Suppressor macrophage (primary cell): ENCODE data around the gene FN3KRP.
"Not testable (repeated sequence)": the region's sequence is repeated elsewhere in the genome, so short reads cannot be mapped to it uniquely, and the experiment has no call there.

ENCODE experiments used
- DNase-seq, 4 experiments: peaks; one replicate each; pipeline ENCODE4 v3.0.0-alpha.2; 2020 to 2022

Gene FN3KRP

DNA sequence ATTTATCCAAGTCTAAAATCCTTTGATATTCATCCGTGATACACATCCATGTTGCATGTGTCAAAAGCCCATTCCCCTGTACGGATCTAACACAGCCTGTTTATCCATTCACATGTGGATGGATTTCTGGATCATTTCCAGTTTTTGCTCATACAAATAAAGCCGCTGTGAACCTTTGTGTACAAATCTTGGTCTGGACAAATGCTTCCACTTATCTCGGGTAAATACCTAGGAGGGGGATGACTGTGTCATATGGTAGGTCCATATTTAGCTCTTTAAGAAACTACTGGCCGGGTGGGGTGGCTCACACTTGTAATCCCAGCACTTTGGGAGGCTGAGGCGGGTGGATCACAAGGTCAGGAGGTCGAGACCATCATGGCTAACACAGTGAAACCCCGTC is 29.0 kb downstream of the FN3KRP start:
- no peak for DNase-seq

DNA sequence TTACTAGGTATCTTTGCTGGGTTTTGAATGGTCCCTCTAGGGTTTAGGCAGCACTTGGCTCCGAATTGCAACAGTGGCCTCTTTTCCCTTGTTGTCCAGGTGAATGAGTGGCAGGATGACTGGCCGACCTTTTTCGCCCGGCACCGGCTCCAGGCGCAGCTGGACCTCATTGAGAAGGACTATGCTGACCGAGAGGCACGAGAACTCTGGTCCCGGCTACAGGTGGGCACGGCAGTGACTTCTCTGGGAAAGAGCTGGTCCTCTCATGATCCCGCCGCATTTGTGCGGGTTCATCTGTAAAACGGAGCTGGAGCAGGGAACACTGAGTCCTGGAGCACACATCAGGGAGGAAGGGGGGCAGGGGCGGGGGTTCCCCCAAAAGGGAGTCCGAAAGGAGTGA is 32.2 kb downstream of the FN3KRP start:
- no peak for DNase-seq

DNA sequence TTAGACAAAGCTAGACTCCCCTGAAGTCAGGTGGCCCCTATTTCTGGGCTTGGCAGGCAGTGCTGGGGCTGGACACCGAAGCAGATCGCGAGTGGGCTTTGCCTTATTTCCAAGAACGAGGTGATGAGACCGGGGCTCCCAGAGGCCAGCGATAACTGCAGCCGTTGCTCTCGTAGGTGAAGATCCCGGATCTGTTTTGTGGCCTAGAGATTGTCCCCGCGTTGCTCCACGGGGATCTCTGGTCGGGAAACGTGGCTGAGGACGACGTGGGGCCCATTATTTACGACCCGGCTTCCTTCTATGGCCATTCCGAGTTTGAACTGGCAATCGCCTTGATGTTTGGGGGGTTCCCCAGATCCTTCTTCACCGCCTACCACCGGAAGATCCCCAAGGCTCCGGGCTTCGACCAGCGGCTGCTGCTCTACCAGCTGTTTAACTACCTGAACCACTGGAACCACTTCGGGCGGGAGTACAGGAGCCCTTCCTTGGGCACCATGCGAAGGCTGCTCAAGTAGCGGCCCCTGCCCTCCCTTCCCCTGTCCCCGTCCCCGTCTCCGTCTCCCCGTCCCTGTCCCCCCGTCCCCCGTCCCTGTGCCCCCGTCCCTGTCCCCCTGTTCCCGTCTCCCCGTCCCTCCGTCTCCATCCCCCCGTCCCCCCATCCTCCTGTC is 33.9 kb downstream of the FN3KRP start:
- no peak for DNase-seq

DNA sequence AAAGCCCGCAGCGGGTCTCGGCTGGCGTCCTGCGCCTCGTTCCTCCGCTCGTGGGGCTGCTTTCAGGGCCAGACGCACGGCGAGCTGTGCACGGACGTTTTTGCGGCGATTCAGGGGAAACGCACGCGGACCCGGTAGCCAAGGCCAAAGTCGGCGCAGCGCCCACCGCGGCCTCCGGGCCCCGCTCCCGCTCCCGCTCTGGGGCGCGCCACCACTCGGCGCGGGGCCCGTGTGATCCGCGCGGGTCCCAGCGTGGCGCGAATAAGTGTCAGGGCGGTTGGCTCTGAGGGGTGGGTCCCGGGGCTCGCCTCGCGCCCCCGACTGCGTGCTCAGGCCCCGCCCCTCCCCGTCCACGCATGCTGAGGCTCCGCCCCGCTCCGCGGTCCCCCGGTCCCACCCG is 34.7 kb downstream of the FN3KRP start:
- DNase-seq: no peak

DNA sequence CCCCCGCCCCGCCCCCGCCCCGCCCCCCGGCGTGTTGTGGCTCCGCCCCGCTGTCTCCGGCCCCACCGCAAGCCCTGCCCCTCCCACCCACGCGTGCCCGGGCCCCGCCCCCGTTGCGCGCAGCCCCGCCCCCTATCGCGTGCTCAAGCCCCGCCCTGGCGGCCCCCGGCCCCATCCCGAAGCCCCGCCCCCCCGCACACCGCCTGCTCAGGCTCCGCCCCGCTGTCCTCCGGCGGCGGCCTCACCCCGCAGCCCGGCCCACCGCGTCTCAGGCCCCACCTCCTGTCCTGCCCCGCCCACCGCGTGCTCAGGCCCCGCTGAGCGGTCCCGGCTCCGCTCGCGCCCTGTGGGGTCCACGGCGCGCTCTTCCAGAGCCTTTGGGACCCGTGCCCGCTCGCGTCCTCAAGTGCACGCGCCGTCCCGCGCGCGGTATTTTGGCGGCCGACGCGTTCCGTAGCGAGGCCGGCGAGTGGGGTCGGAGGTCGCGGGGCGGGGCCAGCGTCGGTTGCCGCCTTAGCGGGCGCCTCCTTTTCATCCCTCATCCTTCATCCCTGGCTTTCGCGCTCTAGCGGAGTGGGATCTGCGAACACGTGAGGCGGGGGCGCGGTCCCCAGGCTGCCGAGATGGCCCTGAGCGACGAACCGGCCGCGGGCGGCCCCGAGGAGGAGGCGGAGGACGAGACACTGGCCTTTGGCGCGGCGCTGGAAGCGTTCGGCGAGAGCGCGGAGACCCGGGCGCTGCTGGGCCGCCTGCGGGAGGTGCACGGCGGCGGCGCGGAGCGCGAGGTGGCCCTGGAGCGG is 35.3 kb downstream of the FN3KRP start, which contains the start of gene TBCD:
Gene TBCD (plus strand): TSS at position 495 of the 800 bp plus-strand sequence. CDS start 129 bp downstream, at position 624.
- DNase-seq: peak; percentile 88 to 98 (median 92)

DNA sequence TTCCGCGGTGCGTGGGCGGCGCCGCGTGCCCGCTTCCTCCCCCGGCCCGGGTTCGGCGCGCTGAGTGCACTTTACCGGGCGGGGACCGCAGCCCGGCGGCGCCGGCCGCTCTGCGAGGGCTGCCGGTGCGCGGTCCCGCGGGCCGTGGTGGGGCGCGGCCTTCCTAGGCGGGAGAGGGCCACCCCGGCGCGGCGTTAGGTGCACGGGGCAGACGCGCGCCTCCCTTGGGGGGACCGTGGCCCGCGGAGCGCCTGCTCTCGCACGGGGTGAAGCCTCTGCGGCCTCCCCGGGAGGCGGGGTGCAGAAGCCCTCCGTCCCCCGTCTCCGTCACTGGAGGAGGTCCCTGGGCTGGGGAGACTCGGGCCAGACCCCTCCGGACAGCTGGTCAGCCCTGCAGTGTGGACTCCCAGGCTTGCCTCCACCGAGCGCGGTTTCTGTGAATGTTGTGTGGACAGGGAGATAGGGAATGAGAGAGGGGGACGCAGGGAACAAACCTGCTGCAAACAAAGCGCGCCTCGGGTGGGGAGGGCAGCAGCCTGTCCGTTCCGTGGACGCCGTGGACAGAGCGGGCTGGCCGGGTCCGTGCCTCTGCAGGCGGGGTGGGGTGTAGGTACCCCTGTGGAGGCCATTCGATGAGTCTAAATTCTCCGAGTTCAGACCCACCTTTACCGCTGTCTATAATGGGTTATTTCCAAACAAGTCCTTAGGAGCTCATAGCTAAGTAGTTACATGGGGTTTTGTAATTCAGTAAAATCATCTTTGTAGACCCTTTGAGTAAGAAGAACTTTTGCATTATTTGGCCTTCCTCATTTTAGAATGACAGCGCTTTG is 36.1 kb downstream of the FN3KRP start:
- peak in 2 of 4 experiments; percentile 31 to 72 for DNase-seq

DNA sequence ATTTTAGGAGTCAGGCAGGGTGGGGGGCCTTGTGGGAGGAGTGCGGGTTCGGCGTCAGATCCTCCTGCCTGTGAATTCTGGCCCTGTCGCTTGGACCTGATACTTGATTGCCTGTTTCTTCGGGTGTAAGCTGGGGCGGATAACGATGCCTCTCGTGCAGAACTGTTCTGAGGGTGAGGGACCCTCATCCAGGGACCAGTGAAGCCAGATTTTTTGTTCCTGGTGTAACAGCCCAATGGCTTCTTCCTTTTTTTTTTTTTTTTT is 36.6 kb downstream of the FN3KRP start:
- peak in 1 of 4 experiments; percentile 22 for DNase-seq

DNA sequence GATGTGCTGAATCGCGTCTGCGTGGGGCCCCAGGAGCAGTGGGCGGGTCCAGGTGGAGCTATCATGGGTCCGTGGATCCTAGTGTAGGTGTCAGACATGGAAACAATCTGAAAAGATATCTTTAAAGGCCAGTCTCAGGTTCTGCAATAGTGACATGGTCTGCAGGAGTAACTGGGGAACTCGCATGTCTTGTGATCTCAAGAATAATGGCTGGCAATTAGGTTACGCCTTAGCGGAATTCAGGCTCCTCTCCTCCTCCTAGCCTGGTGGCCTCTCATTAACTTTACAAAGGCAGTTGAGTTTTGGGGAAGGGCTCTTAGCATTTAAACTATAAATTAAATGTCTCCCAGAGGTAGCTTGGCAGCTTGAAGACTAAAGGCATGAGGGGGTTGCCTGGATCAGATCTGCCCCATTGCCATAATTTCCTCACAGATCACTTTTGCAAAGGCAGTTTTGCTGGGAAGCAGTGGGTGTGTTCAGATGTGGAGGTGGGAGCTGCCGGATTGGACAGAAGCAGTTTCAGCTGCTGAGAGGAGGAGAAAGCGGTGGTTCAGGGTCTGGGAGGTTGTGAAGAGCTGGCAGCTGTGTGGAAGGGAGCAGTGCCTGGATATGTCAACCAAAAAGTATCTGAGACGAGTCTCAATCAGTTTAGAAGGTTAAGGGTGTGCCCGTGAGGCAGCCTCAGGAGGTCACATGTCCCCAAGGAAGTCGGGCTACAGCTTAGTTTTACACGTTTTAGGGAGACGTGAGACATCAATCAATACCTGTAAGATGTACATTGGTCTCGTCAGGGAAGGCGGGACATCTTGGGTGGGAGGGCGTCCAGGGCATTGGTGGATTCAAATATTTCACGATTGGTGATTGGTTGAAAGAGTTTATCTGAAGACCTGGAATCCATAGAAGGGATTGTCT is 38.0 kb downstream of the FN3KRP start:
- no peak for DNase-seq

DNA sequence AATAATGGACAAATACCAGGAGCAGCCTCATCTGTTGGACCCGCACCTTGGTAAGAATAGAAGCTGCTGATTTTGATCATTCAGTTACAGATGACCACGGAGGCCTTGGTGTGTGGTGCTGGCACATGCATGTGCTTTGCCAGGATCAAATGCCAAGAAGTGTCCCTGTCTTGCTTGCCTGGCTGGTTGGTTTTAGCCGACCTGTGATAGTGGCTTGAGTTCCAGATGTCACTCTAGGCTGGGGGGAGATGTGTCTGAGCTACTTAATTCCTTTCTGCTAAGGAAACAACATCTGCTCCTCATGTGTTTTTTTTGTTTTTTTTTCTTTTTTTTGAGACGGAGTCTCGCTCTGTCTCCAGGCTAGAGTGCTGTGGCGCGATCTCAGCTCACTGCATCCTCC is 39.7 kb downstream of the FN3KRP start:
- DNase-seq: no peak

DNA sequence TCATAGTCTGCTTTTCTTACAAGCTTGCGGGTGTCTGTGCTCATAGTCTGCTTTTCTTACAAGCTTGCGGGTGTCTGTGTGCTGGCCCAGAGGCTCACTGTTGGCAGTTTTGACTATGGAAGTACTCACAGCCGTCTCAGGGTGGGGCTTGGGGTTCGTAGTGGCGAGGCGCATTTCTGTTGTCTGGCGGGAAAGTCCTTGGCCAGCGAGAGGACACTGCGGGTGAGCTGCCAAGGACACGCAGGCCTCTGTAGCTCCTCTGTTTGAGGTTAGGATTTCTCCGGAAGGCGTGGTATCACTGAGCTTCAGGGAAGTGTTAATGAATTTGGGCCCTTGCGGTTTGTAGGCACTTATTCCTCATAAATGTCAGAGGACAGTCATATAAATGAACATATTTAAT is 48.9 kb downstream of the FN3KRP start:
- no peak for DNase-seq

DNA sequence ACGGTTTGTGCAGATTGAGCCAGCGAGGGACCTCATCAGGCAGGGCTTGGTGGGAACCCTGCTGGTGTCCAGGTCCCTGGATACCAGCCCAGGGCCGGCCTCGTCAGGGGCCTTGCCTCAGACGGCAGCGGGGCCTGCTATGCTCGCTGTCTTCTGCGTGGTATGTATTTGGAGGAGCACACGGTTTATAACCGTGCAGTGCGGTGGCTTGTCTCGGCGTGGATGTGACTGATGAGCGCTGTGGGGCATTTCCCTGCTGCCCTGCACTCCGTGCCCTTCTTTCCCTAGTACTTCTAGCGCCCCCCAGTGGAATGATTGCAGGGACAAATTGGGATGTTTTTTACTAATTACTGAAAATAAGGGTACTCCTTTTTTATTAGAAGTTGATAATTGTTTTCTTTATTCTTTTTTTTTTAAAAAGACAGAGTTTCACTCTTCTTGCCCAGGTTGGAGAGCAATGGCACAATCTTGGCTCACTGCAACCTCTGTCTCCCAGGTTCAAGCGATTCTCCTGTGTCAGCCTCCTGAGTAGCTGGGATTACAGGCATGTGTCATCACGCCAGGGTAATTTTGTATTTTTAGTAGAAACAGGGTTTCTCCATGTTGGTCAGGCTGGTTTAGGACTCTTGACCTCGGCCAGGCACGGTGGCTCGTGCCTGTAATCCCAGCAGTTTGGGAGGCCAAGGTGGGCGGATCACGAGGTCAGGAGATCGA is 50.7 kb downstream of the FN3KRP start:
- DNase-seq: peak; percentile 62 to 81 (median 74)

DNA sequence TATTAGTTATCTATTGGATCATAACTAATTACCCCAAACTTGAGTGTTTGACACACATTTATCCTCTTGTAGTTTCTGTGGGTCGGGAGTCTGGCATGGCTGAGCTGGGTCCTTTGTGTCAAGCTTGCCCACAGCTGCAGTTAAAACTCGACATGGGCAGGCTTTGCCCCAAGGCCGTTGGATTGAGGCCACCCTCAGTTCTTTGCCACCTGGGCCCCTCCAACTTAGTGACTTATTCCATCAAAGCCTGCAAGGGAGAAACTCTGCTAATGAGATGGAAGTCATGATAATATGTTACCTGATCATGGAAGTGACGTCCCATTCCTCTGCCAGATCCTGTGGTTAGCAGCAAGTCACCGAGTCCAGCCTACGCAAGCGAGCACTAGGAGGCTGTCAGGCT is 52.5 kb downstream of the FN3KRP start:
- DNase-seq: no peak

DNA sequence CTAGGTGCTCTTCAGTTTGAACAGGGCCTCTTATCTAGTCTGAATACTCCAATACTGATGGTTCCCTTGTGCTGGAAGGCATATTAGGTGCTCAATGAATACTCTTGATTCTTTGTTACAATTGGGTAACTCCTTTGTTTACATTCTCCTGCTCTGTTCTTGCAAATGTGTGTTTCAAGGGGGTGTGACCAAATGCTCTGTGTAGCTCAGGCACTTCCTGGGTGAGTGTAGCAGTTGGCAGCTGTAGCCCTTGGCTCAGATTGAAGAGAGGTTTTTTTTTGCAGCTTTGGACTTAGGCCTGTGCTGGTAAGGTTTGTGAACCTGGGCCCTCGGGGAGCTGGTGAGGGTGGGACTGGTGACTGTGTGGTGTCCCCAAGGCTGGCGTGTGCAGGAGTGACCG is 55.5 kb downstream of the FN3KRP start:
- DNase-seq: no peak

DNA sequence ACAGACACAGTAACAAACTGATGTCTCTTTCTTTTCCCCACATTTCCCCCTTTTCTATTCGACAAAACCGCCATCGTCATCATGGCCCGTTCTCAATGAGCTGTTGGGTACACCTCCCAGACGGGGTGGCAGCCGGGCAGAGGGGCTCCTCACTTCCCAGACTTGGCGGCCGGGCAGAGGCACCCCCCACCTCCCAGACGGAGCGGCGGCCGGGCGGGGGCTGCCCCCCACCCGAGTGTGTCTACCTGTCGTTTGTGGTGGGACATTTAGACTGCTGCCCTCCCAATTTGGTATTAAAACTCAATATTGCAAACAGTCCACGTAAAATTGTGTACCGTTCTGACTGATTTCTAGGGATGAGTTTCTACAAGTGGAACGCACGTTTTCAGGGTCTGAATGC is 58.0 kb downstream of the FN3KRP start:
- not testable (repeated sequence) for DNase-seq

DNA sequence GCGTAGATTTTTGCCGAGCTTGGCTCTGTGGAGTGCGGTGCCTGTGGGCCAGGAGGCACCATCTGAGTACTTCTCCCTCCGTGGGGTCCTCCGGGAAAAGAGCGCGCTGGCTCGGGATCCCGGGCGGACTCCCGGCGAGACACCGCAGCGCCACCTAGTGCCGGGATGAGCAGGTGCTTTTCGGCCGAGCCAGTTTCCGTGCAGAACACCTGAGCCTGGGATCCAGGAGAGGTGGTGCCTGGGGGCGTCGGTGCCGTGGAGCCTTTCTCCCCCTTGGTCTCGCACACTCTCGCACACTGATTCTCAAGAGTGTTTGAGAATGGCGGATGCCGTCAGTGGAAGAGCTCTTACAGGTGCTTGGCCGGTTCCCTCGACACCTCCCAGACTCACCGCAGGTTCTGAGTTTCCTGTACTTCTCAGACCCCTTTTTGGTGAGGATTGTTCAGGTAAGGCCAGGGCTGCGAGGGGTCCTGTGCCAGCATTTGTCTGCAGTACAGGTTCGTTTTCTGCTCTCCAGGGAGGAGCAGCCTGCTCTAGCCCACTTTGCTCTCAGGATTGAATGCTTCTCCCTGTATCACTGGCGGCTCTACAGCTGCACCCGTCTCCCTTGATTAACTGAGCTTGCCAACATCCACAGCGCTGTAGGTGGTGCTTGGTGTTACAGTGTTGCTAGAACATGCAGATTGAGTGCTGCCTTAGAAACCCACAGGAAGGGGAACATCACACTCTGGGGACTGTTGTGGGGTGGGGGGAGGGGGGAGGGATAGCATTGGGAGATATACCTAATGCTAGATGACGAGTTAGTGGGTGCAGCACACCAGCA is 58.7 kb downstream of the FN3KRP start:
- peak; percentile 41 to 75 (median 50) for DNase-seq

DNA sequence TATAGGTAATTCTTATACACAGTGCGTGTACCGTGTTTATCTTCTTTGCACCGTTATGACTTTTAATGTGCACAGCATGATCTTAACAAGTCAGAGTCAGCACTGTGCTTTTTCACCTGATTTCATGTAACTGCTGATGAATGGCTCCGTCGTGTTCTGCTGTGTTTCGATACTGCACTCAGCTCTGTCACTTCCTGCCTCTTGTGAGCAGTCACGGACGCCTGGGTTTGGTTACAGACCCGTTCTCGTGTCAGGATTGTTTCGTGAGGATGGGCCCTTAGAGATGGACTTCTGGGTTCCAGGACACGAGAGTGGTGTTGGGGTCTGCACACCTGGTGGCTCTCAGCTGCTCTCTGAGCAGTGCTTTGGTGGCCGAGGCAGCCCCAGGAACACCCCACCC is 59.9 kb downstream of the FN3KRP start:
- DNase-seq: no peak
